ENCODE results near the gene ZNF48. TPM values are rescaled to one million over a fixed set of nuclear protein-coding genes. Genes with fewer than 3 reads are reported as not detected.

Gene ZNF48
- total and polyA plus RNA-seq, 4 donors = 3.4 to 7.4 (median 5.5) TPM

DNA sequence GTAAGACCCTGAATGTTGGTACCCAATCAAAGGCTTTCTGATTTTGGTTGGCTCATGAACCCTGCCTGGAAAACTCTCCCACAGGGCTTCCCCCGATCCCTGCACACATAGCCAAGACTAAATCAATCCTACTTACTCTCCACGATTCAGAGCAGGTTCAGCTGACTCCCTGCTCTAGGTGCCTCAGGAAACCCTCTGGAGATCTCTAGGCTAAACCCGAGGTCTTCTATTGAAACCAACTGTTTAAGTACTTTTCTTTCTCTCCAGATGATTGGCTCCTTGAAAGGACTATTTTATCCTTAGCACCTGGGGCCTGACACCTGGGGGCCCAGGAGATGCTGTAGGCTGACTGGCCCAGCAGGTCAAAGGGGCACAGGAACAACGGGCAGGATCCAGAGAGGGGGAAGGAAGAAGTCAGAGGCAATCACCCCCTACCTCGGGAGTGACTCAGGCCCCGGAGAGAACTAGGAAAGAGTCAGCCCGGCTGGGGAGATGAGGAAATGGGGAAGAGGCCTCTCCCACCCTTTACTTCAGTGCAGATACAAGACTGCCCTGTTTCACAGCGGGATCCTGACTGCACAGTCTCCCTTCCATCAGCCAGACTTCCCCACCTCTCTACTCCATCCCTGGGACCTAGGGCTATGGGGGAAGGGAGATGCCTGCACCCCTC is 27.0 kb upstream of the ZNF48 start:
- intact Hi-C loops (cut with DNase I) = no loop called here
- H3K9me3 ChIP-seq (ENCODE audit: control insufficient read depth, low read length) = no peaks in the 10 kb centered on the region
- no peak for ATAC-seq (ENCODE audit: low FRiP score)
- H3K27ac ChIP-seq (ENCODE audit: low read depth in 1 of 2, low read length in 2 of 2) = no peak overlapping the region
- 1 to 3% methylated on average over 8 of the region's 8 CpGs for WGBS, 2 donors
- DNase-seq = peak in 1 of 2 donors; percentile 67
- no peaks in the 10 kb centered on the region for H3K36me3 ChIP-seq (ENCODE audit: control insufficient read depth in 1 of 2, insufficient read depth in 2 of 2, low read length in 1 of 2)
- peak overlapping the region in 1 of 2 donors; percentile 92 for H3K4me3 ChIP-seq (ENCODE audit: low read length in 2 of 2)
- peaks cover 0 to 4% of the 10 kb centered on the region in 2 donors for H3K4me1 ChIP-seq (ENCODE audit: control insufficient read depth in 1 of 2, insufficient read depth in 2 of 2, low read length in 2 of 2)
- H3K27me3 ChIP-seq (ENCODE audit: control insufficient read depth in 1 of 2, insufficient read depth in 2 of 2, low read length in 1 of 2) = no peaks in the 10 kb centered on the region

DNA sequence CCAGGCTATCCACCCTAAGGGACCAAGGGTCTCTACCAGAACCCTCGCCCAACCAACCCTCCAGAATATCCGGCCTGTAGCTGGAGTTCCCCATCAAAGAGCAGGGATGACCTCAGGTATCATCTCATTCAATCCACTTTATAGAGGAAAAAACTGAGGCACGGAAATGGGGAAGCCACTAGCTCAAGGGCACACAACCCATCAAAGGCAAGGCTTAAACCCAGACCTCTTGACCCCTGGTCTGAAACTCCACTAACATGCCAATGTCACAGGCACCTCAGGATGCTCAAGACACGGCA is 26.5 kb upstream of the ZNF48 start:
- 5 to 8% methylated on average over 4 of the region's 4 CpGs for WGBS, 2 donors
- no peak for DNase-seq
- no peaks in the 10 kb centered on the region for H3K27me3 ChIP-seq (ENCODE audit: control insufficient read depth in 1 of 2, insufficient read depth in 2 of 2, low read length in 1 of 2)
- H3K36me3 ChIP-seq (ENCODE audit: control insufficient read depth in 1 of 2, insufficient read depth in 2 of 2, low read length in 1 of 2) = no peaks in the 10 kb centered on the region
- intact Hi-C loops (cut with DNase I) = no loop called here
- no peaks in the 10 kb centered on the region for H3K9me3 ChIP-seq (ENCODE audit: control insufficient read depth, low read length)
- peaks cover 0 to 4% of the 10 kb centered on the region in 2 donors for H3K4me1 ChIP-seq (ENCODE audit: control insufficient read depth in 1 of 2, insufficient read depth in 2 of 2, low read length in 2 of 2)
- no peak for ATAC-seq (ENCODE audit: low FRiP score)
- no peak overlapping the region for H3K27ac ChIP-seq (ENCODE audit: low read depth in 1 of 2, low read length in 2 of 2)
- peak overlapping the region; percentile 92 for H3K4me3 ChIP-seq (ENCODE audit: low read length in 2 of 2)

DNA sequence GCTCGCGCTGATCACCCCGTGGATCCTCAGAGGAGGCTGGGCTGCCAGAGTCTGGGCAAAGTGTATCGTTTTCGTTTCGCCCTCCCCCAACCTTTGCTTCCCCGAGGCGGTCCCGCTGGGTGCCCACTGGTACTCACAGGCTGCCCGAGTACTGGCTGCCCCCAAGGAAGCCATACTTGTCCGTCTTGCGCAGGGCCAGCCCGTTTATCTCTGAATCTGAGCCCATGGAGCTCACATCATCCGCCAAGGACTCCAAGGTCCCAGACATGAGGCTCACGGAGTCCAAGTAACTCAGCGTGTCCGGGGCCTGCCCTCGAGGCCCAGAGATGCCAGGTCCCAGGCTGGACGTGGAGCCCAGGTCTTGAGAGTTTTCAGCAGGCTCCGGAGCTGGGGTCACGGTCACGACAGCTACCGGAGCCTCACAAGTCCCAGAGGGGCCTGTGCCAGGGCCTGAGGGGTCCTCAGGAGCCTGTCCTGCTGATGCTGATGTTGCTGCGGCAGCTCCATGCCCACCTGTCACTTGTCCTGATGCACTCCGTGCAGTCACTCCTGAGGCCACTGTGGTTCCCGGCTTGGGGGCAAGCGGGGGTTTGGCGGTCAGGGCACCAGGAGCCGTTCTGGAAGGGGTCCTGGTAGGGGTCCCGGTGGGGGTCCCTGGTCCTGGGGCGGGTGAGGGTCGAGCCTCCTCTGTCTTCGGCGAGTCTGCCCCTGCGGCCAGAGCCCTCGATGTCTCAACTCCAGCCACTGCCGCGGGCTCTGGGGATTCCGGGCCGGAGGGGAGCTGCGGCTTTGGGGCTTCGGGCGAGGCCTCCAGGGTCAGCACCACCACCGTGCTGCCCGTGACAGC is 25.9 kb upstream of the ZNF48 start:
- intact Hi-C loops (cut with DNase I) = no loop called here
- no peak for DNase-seq

DNA sequence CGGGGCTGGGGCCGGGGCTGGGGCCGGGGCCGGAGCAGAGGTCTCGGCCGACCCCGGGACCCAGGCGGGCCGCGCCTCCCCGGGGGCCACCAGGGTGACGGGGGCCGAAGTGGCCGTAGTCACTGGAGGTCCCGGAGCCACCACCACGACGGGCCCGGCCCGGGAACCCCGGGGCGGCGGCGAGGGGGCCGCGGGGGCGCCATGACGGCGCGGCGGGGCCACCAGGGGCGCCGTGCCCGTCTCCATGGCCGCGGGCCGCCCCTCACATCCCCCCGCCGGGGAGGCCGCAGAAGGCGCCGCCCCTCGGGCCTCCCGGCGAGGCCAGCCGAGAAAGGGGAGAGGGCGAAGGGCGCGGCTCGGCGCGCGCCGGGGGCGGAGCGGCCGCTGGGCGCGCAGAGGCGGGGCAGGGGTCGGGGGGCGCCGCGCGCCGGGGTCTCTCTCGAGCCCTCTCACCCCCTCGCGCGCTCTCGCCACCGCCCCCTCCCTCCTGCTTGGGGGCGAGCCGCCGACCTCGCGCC is 25.2 kb upstream of the ZNF48 start:
- WGBS, 2 donors = 0 to 1% methylated on average over 28 to 76 of the region's 76 CpGs
- Histone ChIP-seq H3K27me3 (ENCODE audit: control insufficient read depth in 1 of 2, insufficient read depth in 2 of 2, low read length in 1 of 2) (no peaks in the 10 kb centered on the region), H3K36me3 (ENCODE audit: control insufficient read depth in 1 of 2, insufficient read depth in 2 of 2, low read length in 1 of 2) (no peaks in the 10 kb centered on the region), H3K4me3 (ENCODE audit: low read length in 2 of 2) (peak overlapping the region; percentile 92), H3K27ac (ENCODE audit: low read depth in 1 of 2, low read length in 2 of 2) (peak overlapping the region in 1 of 2 donors; percentile 20), H3K9me3 (ENCODE audit: control insufficient read depth, low read length) (no peaks in the 10 kb centered on the region), H3K4me1 (ENCODE audit: control insufficient read depth in 1 of 2, insufficient read depth in 2 of 2, low read length in 2 of 2) (peaks cover 0 to 4% of the 10 kb centered on the region in 2 donors)
- no peak for ATAC-seq (ENCODE audit: low FRiP score)
- intact Hi-C loops (cut with DNase I) = loop anchor here in 1 of 2 donors (2.0 to 10.0 kb wide), 2 partner anchors 35 to 285 kb away; partner anchors contain the start of genes FBRS and PRR14
- DNase-seq = no peak

More for the DNA sequence above, 25.9 kb upstream of the ZNF48 start:
- Histone ChIP-seq H3K4me3 (ENCODE audit: low read length in 2 of 2) (peak overlapping the region; percentile 92), H3K9me3 (ENCODE audit: control insufficient read depth, low read length) (no peaks in the 10 kb centered on the region), H3K27me3 (ENCODE audit: control insufficient read depth in 1 of 2, insufficient read depth in 2 of 2, low read length in 1 of 2) (no peaks in the 10 kb centered on the region), H3K36me3 (ENCODE audit: control insufficient read depth in 1 of 2, insufficient read depth in 2 of 2, low read length in 1 of 2) (no peaks in the 10 kb centered on the region), H3K27ac (ENCODE audit: low read depth in 1 of 2, low read length in 2 of 2) (peak overlapping the region in 1 of 2 donors; percentile 20), H3K4me1 (ENCODE audit: control insufficient read depth in 1 of 2, insufficient read depth in 2 of 2, low read length in 2 of 2) (peaks cover 0 to 4% of the 10 kb centered on the region in 2 donors)
- ATAC-seq (ENCODE audit: low FRiP score) = no peak
- 0 to 1% methylated on average over 45 of the region's 45 CpGs for WGBS, 2 donors

DNA sequence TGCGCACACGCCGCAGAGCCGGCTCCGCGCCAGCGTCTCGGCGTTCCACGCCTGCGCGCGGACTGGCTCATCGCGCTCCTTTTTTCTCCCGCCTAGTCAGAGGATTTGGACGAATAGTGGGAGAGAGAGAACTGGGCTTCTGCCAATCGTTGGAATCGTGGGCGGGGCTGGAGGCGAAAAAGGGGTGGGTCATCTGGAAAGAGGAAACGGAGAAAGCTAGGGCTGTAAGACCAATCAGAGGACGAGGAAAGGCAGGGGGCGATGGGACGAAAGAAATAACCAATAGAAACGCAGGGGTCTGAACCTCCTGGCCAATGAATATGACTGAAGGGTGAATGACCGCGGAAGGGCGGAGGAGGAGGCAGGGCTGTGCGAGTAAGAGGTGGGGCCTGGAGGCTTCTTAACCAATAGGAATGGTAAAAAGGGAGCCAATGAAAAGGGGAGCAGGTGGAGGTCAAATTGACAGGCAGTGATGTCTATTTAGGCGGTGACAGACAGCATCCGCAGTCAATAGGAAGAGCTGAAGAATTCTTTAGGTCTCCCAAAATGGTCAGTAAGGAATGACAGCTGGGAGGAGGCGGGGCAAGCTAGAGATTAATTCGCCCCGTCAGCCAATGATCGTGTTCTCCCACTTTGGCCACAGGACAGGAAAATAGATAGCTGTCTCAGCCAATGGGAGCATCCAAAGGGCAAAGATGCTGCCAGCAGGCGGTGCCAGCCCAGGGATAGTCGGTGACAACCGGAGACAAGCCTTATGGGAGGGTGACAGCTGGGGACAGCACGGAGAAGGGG is 24.6 kb upstream of the ZNF48 start, which contains the start of gene TBC1D10B:
Gene TBC1D10B (minus strand): TSS at position 39 of the 792 bp plus-strand sequence. CDS start 311 bp downstream, outside the sequence.
- 0% methylated on average over 38 to 40 of the region's 40 CpGs for WGBS, 2 donors
- ATAC-seq (ENCODE audit: low FRiP score) = peak; percentile 96
- no peaks in the 10 kb centered on the region for H3K9me3 ChIP-seq (ENCODE audit: control insufficient read depth, low read length)
- intact Hi-C loops (cut with DNase I) = loop anchor here in 1 of 2 donors (2.0 to 10.0 kb wide), 2 partner anchors 36 to 284 kb away; partner anchors contain the start of genes FBRS and PRR14
- no peaks in the 10 kb centered on the region for H3K27me3 ChIP-seq (ENCODE audit: control insufficient read depth in 1 of 2, insufficient read depth in 2 of 2, low read length in 1 of 2)
- DNase-seq = peak; percentile 98
- H3K4me1 ChIP-seq (ENCODE audit: control insufficient read depth in 1 of 2, insufficient read depth in 2 of 2, low read length in 2 of 2) = peaks cover 0 to 4% of the 10 kb centered on the region in 2 donors
- H3K4me3 ChIP-seq (ENCODE audit: low read length in 2 of 2) = peak within 1 kb of the TSS; percentile 92
- H3K27ac ChIP-seq (ENCODE audit: low read depth in 1 of 2, low read length in 2 of 2) = peak within 1 kb of the TSS; percentile 20 to 39
- H3K36me3 ChIP-seq (ENCODE audit: control insufficient read depth in 1 of 2, insufficient read depth in 2 of 2, low read length in 1 of 2) = no peaks in the 10 kb centered on the region

DNA sequence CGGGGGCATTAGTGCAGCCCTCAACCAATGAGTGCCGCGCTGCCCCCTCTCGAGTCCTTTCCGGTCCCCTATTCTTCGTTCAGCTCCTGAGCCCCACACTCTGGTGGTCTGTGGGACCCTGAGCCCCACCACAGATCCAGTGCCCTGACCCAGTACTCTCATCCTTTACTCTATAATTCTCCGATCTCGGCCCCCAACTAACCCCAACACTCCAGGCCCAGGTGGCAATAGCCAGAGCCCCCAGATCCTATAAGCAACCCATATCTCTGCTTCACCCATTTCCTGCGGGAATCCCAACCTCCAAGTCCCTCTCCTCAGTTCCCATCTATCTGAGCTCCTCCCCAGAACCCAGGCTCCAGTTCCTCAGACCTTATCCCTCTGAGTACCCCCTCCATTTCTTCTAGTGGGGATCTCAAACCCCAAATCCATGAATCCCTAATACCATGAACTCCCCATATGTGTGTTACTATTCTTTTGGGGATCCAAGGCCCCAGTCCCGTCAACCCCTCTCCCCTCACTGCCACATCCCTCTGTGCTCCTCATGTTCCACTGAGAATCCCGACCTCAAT is 23.9 kb upstream of the ZNF48 start:
- WGBS, 2 donors = 19 to 22% methylated on average over 10 to 11 of the region's 11 CpGs
- Histone ChIP-seq H3K27me3 (ENCODE audit: control insufficient read depth in 1 of 2, insufficient read depth in 2 of 2, low read length in 1 of 2) (no peaks in the 10 kb centered on the region), H3K4me3 (ENCODE audit: low read length in 2 of 2) (no peak overlapping the region), H3K27ac (ENCODE audit: low read depth in 1 of 2, low read length in 2 of 2) (peak overlapping the region; percentile 1 to 39), H3K4me1 (ENCODE audit: control insufficient read depth in 1 of 2, insufficient read depth in 2 of 2, low read length in 2 of 2) (peaks cover 0 to 4% of the 10 kb centered on the region in 2 donors), H3K9me3 (ENCODE audit: control insufficient read depth, low read length) (no peaks in the 10 kb centered on the region), H3K36me3 (ENCODE audit: control insufficient read depth in 1 of 2, insufficient read depth in 2 of 2, low read length in 1 of 2) (no peaks in the 10 kb centered on the region)
- DNase-seq = no peak
- no peak for ATAC-seq (ENCODE audit: low FRiP score)
- intact Hi-C loops (cut with DNase I) = loop anchor here in 1 of 2 donors (2.0 to 10.0 kb wide), 2 partner anchors 37 to 283 kb away; partner anchors contain the start of genes FBRS and PRR14

DNA sequence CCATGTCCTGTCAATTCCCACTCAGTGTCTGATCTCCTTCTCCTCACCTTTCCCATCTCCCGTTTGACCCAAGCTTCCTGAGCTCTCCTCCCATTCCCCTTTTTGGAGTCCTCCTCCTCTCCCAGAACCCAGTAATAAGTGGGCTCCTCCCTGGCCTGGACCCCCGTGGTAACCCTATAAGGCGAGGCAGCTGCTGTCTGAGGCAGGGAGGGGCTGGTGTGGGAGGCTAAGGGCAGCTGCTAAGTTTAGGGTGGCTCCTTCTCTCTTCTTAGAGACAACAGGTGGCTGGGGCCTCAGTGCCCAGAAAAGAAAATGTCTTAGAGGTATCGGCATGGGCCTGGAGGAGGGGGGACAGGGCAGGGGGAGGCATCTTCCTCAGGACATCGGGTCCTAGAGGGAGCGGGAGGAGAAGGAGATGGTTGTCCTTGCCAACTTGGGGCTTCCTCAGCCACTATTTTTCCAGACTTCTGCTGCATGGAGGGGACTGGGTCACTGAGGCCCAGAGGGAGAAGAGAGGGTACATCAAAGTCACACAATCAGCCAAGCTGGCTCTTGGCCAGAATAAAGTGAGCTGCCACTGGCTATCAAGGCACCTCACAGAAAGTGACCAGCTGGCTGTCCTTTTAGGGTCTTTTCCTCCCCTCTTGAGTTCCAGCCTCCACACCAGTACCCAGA is 23.0 kb upstream of the ZNF48 start:
- ATAC-seq (ENCODE audit: low FRiP score) = no peak

More for the DNA sequence above, 23.0 kb upstream of the ZNF48 start:
- H3K4me1 ChIP-seq (ENCODE audit: control insufficient read depth in 1 of 2, insufficient read depth in 2 of 2, low read length in 2 of 2) = peaks cover 0 to 4% of the 10 kb centered on the region in 2 donors
- H3K27me3 ChIP-seq (ENCODE audit: control insufficient read depth in 1 of 2, insufficient read depth in 2 of 2, low read length in 1 of 2) = no peaks in the 10 kb centered on the region
- 77 to 82% methylated on average over 5 to 6 of the region's 6 CpGs for WGBS, 2 donors
- intact Hi-C loops (cut with DNase I) = loop anchor here in 1 of 2 donors (10.0 kb wide), 1 partner anchor 283 kb away; the partner anchor contains the start of genes FBRS and PRR14
- H3K27ac ChIP-seq (ENCODE audit: low read depth in 1 of 2, low read length in 2 of 2) = no peak overlapping the region
- no peak overlapping the region for H3K4me3 ChIP-seq (ENCODE audit: low read length in 2 of 2)
- no peaks in the 10 kb centered on the region for H3K9me3 ChIP-seq (ENCODE audit: control insufficient read depth, low read length)
- DNase-seq = no peak
- H3K36me3 ChIP-seq (ENCODE audit: control insufficient read depth in 1 of 2, insufficient read depth in 2 of 2, low read length in 1 of 2) = no peaks in the 10 kb centered on the region

All from aorta (tissue), 5 donors.